IPS-NIHi7 (cell line): ENCODE data around the gene RNASE7.

Experiments used
- DNase-seq: peaks from one replicate; pipeline ENCODE4 v3.0.0; 2012; ENCODE audit warnings: mixed read lengths; ENCODE audit errors: extremely low spot score

RNASE7 gene

GRCh38 chr14:21043387-21043973, 1.3 kb downstream of the RNASE7 start:
- no peak for DNase-seq

GRCh38 chr14:21043974-21044618, 1.9 kb downstream of the RNASE7 start:
- DNase-seq: no peak

- DNase-seq: no peak
These were observed 5.2 kb downstream of the RNASE7 start for GRCh38 chr14:21047378-21047781.

GRCh38 chr14:21048638-21049037, 6.5 kb downstream of the RNASE7 start:
- DNase-seq: no peak

- no peak for DNase-seq
These were observed 7.1 kb downstream of the RNASE7 start for GRCh38 chr14:21049271-21049673.

- no peak for DNase-seq
These were observed 8.4 kb downstream of the RNASE7 start for GRCh38 chr14:21050597-21050996.

GRCh38 chr14:21053184-21054122, 11.3 kb downstream of the RNASE7 start:
- DNase-seq: no peak

- DNase-seq: no peak
These were observed 12.1 kb downstream of the RNASE7 start for GRCh38 chr14:21054123-21054767.

GRCh38 chr14:21054768-21055145, 12.6 kb downstream of the RNASE7 start:
- DNase-seq: no peak

- no peak for DNase-seq
These were observed 13.4 kb downstream of the RNASE7 start for GRCh38 chr14:21055432-21056117.

- no peak for DNase-seq
These were observed 14.5 kb downstream of the RNASE7 start for GRCh38 chr14:21056520-21057163.

GRCh38 chr14:21057803-21058675, 15.9 kb downstream of the RNASE7 start, which contains the start of gene RNASE8:
Gene RNASE8 (plus strand): TSS chr14:21057822. CDS start chr14:21057893, 71 bp downstream.
- DNase-seq: no peak

- no peak for DNase-seq
These were observed 16.7 kb downstream of the RNASE7 start for GRCh38 chr14:21058903-21059302.

- DNase-seq: no peak
These were observed 17.9 kb downstream of the RNASE7 start for GRCh38 chr14:21059842-21060613.

- no peak for DNase-seq
These were observed 18.6 kb downstream of the RNASE7 start for GRCh38 chr14:21060614-21061346.

GRCh38 chr14:21061347-21061668, 19.1 kb downstream of the RNASE7 start:
- no peak for DNase-seq

GRCh38 chr14:21063479-21063878, 21.3 kb downstream of the RNASE7 start:
- DNase-seq: no peak

- DNase-seq: peak; percentile 35
These were observed 24.8 kb downstream of the RNASE7 start for GRCh38 chr14:21066882-21067502.
